ENCODE data around the gene LMAN1.
A peak's percentile ranks its signal among the peaks of the same experiment; 100 is the strongest.

LMAN1 gene

DNA sequence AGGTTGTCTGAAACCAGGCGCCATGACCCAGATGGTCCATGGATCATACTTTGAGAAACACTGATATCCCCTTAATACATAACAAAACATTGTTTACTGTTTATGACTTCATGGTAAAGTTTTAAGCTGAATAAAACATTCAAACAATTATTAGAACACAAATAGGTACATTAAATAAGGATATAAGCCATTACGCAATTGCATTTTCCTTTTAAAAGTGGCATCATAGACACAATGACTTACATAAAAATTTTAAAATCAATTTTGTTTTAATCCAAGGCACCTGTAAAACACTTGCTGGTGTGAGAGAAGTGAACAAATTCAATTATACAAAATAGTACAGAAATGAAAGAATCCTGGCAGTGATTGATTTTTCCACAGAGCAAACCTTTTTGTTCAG lies 30.4 kb downstream of the LMAN1 start:
- Histone ChIP-seq H3K36me3 (ENCODE audit: control insufficient read depth in 1 of 2, insufficient read depth in 2 of 2, low read depth in 1 of 2, low read length in 2 of 2) (peaks cover 8 to 82% of the 10 kb centered on the region in 2 experiments), H2BK120ac (ENCODE audit: low read depth, low read length) (no peak overlapping the region), H2AK5ac (ENCODE audit: low read length, severe bottlenecking) (no peak overlapping the region), H3K4ac (ENCODE audit: low read depth in 1 of 2, low read length in 2 of 2) (no peak overlapping the region), H3K79me1 (replicated peaks; ENCODE audit: low read length, poor library complexity, severe bottlenecking) (peaks cover 3% of the 10 kb centered on the region), H3K4me3 (ENCODE audit: insufficient read depth in 1 of 2, low read depth in 1 of 2, low read length in 2 of 2) (no peak overlapping the region), H3K23ac (ENCODE audit: low read length in 2 of 2) (no peak overlapping the region), H2BK15ac (ENCODE audit: low read depth, poor library complexity, severe bottlenecking) (no peak overlapping the region), H3K27me3 (ENCODE audit: control insufficient read depth in 1 of 2, insufficient read depth in 1 of 2, low read length in 2 of 2) (no peaks in the 10 kb centered on the region), H3K9me3 (ENCODE audit: control insufficient read depth, low read length) (no peaks in the 10 kb centered on the region), H3K4me1 (ENCODE audit: control insufficient read depth, insufficient read depth, low read depth, low read length) (peaks cover 5% of the 10 kb centered on the region), H4K91ac (ENCODE audit: low read length) (no peak overlapping the region), H3K4me2 (ENCODE audit: low read length, poor library complexity, severe bottlenecking) (no peak overlapping the region), H3K27ac (ENCODE audit: low read length, poor library complexity, severe bottlenecking) (no peak overlapping the region), H2BK5ac (ENCODE audit: low read depth, low read length, poor library complexity, severe bottlenecking) (no peak overlapping the region), H3K9ac (ENCODE audit: low read length) (no peak overlapping the region), H2BK12ac (ENCODE audit: low read length in 2 of 2) (no peak overlapping the region), H4K8ac (ENCODE audit: low read length) (no peak overlapping the region), H3K14ac (ENCODE audit: low read length in 2 of 2) (no peak overlapping the region), H3K18ac (ENCODE audit: low read depth in 1 of 2, low read length in 2 of 2) (no peak overlapping the region), H2AFZ (ENCODE audit: low read depth, low read length) (no peak overlapping the region)
- no peak for DNase-seq
- WGBS, result 100% methylated on average over 1 of the region's 2 CpGs

- no peak overlapping the region for H2BK12ac ChIP-seq (ENCODE audit: low read length in 2 of 2)
These were observed 33.1 kb downstream of the LMAN1 start for GRCh38 chr18:59325965-59326364.

GRCh38 chr18:59324623-59324971 lies 34.5 kb downstream of the LMAN1 start:
- Histone ChIP-seq H3K9ac (ENCODE audit: low read length) (no peak overlapping the region), H3K9me3 (ENCODE audit: control insufficient read depth, low read length) (no peaks in the 10 kb centered on the region), H2BK12ac (ENCODE audit: low read length in 2 of 2) (no peak overlapping the region), H3K18ac (ENCODE audit: low read depth in 1 of 2, low read length in 2 of 2) (no peak overlapping the region), H2BK5ac (ENCODE audit: low read depth, low read length, poor library complexity, severe bottlenecking) (no peak overlapping the region), H3K14ac (ENCODE audit: low read length in 2 of 2) (no peak overlapping the region), H2BK120ac (ENCODE audit: low read depth, low read length) (no peak overlapping the region), H2BK15ac (ENCODE audit: low read depth, poor library complexity, severe bottlenecking) (no peak overlapping the region), H3K27ac (ENCODE audit: low read length, poor library complexity, severe bottlenecking) (peak overlapping the region; percentile 91), H2AFZ (ENCODE audit: low read depth, low read length) (no peak overlapping the region), H3K4me3 (ENCODE audit: insufficient read depth in 1 of 2, low read depth in 1 of 2, low read length in 2 of 2) (no peak overlapping the region), H4K91ac (ENCODE audit: low read length) (no peak overlapping the region), H3K23ac (ENCODE audit: low read length in 2 of 2) (no peak overlapping the region), H3K4ac (ENCODE audit: low read depth in 1 of 2, low read length in 2 of 2) (no peak overlapping the region), H3K79me1 (replicated peaks; ENCODE audit: low read length, poor library complexity, severe bottlenecking) (no peaks in the 10 kb centered on the region), H2AK5ac (ENCODE audit: low read length, severe bottlenecking) (no peak overlapping the region), H4K8ac (ENCODE audit: low read length) (no peak overlapping the region), H3K36me3 (ENCODE audit: control insufficient read depth in 1 of 2, insufficient read depth in 2 of 2, low read depth in 1 of 2, low read length in 2 of 2) (peaks cover 6 to 41% of the 10 kb centered on the region in 2 experiments), H3K4me1 (ENCODE audit: control insufficient read depth, insufficient read depth, low read depth, low read length) (peaks cover 7% of the 10 kb centered on the region), H3K4me2 (ENCODE audit: low read length, poor library complexity, severe bottlenecking) (no peak overlapping the region), H3K27me3 (ENCODE audit: control insufficient read depth in 1 of 2, insufficient read depth in 1 of 2, low read length in 2 of 2) (peaks cover 1 to 4% of the 10 kb centered on the region in 2 experiments)
- DNase-seq, result no peak
- 97% methylated on average over 4 of the region's 4 CpGs for WGBS

More at GRCh38 chr18:59325965-59326364, 33.1 kb downstream of the LMAN1 start:
- H2BK15ac ChIP-seq (ENCODE audit: low read depth, poor library complexity, severe bottlenecking), result no peak overlapping the region
- H2BK5ac ChIP-seq (ENCODE audit: low read depth, low read length, poor library complexity, severe bottlenecking), result no peak overlapping the region
- H3K23ac ChIP-seq (ENCODE audit: low read length in 2 of 2), result no peak overlapping the region
- H4K91ac ChIP-seq (ENCODE audit: low read length), result no peak overlapping the region
- no peak overlapping the region for H2BK120ac ChIP-seq (ENCODE audit: low read depth, low read length)
- no peak for DNase-seq
- H3K27ac ChIP-seq (ENCODE audit: low read length, poor library complexity, severe bottlenecking), result no peak overlapping the region
- no peak overlapping the region for H3K14ac ChIP-seq (ENCODE audit: low read length in 2 of 2)
- H2AFZ ChIP-seq (ENCODE audit: low read depth, low read length), result no peak overlapping the region
- no peak overlapping the region for H3K18ac ChIP-seq (ENCODE audit: low read depth in 1 of 2, low read length in 2 of 2)
- no peaks in the 10 kb centered on the region for H3K9me3 ChIP-seq (ENCODE audit: control insufficient read depth, low read length)
- H3K4me1 ChIP-seq (ENCODE audit: control insufficient read depth, insufficient read depth, low read depth, low read length), result peaks cover 7% of the 10 kb centered on the region
- H3K79me1 ChIP-seq (replicated peaks; ENCODE audit: low read length, poor library complexity, severe bottlenecking), result no peaks in the 10 kb centered on the region
- H3K4me3 ChIP-seq (ENCODE audit: insufficient read depth in 1 of 2, low read depth in 1 of 2, low read length in 2 of 2), result no peak overlapping the region
- no peak overlapping the region for H3K4ac ChIP-seq (ENCODE audit: low read depth in 1 of 2, low read length in 2 of 2)
- no peak overlapping the region for H4K8ac ChIP-seq (ENCODE audit: low read length)
- H3K9ac ChIP-seq (ENCODE audit: low read length), result no peak overlapping the region
- peaks cover 6 to 54% of the 10 kb centered on the region in 2 experiments for H3K36me3 ChIP-seq (ENCODE audit: control insufficient read depth in 1 of 2, insufficient read depth in 2 of 2, low read depth in 1 of 2, low read length in 2 of 2)
- WGBS, result 98% methylated on average over 1 of the region's 1 CpG
- no peaks in the 10 kb centered on the region for H3K27me3 ChIP-seq (ENCODE audit: control insufficient read depth in 1 of 2, insufficient read depth in 1 of 2, low read length in 2 of 2)
- H3K4me2 ChIP-seq (ENCODE audit: low read length, poor library complexity, severe bottlenecking), result no peak overlapping the region
- no peak overlapping the region for H2AK5ac ChIP-seq (ENCODE audit: low read length, severe bottlenecking)

- Histone ChIP-seq H2BK12ac (ENCODE audit: low read length in 2 of 2) (no peak overlapping the region), H3K9ac (ENCODE audit: low read length) (no peak overlapping the region), H3K79me1 (replicated peaks; ENCODE audit: low read length, poor library complexity, severe bottlenecking) (no peaks in the 10 kb centered on the region), H3K14ac (ENCODE audit: low read length in 2 of 2) (no peak overlapping the region), H2BK120ac (ENCODE audit: low read depth, low read length) (no peak overlapping the region), H3K27ac (ENCODE audit: low read length, poor library complexity, severe bottlenecking) (peak overlapping the region; percentile 91), H3K4me1 (ENCODE audit: control insufficient read depth, insufficient read depth, low read depth, low read length) (peaks cover 7% of the 10 kb centered on the region), H3K4me3 (ENCODE audit: insufficient read depth in 1 of 2, low read depth in 1 of 2, low read length in 2 of 2) (peak overlapping the region in 1 of 2 experiments; percentile 6), H2AFZ (ENCODE audit: low read depth, low read length) (no peak overlapping the region), H3K23ac (ENCODE audit: low read length in 2 of 2) (no peak overlapping the region), H2AK5ac (ENCODE audit: low read length, severe bottlenecking) (no peak overlapping the region), H3K36me3 (ENCODE audit: control insufficient read depth in 1 of 2, insufficient read depth in 2 of 2, low read depth in 1 of 2, low read length in 2 of 2) (peaks cover 6 to 36% of the 10 kb centered on the region in 2 experiments), H4K8ac (ENCODE audit: low read length) (no peak overlapping the region), H2BK5ac (ENCODE audit: low read depth, low read length, poor library complexity, severe bottlenecking) (no peak overlapping the region), H4K91ac (ENCODE audit: low read length) (no peak overlapping the region), H3K27me3 (ENCODE audit: control insufficient read depth in 1 of 2, insufficient read depth in 1 of 2, low read length in 2 of 2) (peaks cover 3 to 5% of the 10 kb centered on the region in 2 experiments), H3K4me2 (ENCODE audit: low read length, poor library complexity, severe bottlenecking) (no peak overlapping the region), H2BK15ac (ENCODE audit: low read depth, poor library complexity, severe bottlenecking) (no peak overlapping the region), H3K9me3 (ENCODE audit: control insufficient read depth, low read length) (no peaks in the 10 kb centered on the region), H3K18ac (ENCODE audit: low read depth in 1 of 2, low read length in 2 of 2) (no peak overlapping the region), H3K4ac (ENCODE audit: low read depth in 1 of 2, low read length in 2 of 2) (no peak overlapping the region)
- WGBS, result 95% methylated on average over 6 of the region's 7 CpGs
- no peak for DNase-seq
These were observed 35.0 kb downstream of the LMAN1 start for GRCh38 chr18:59323931-59324622.
